ENCODE data around the gene XPO4.

The XPO4 gene

GRCh38 chr13:20728579-20729311 lies 173.8 kb downstream of the XPO4 start:
- TF ChIP-seq CTCF (IDR thresholded peaks at IDR 0.05): no peak
- Histone ChIP-seq H3K4me3 (ENCODE audit: low read depth in 1 of 2, low read length in 1 of 2) (no peak overlapping the region), H3K27me3 (no peaks in the 10 kb centered on the region), H3K4me1 (ENCODE audit: control insufficient read depth in 1 of 2, insufficient read depth in 1 of 2, low read depth in 1 of 2, low read length in 1 of 2) (no peaks in the 10 kb centered on the region), H3K9me3 (no peaks in the 10 kb centered on the region), H3K36me3 (no peaks in the 10 kb centered on the region), H3K27ac (no peak overlapping the region)

GRCh38 chr13:20727856-20728255 lies 174.7 kb downstream of the XPO4 start:
- H3K4me1 ChIP-seq (ENCODE audit: control insufficient read depth in 1 of 2, insufficient read depth in 1 of 2, low read depth in 1 of 2, low read length in 1 of 2): no peaks in the 10 kb centered on the region
- no peak for TF ChIP-seq CTCF (IDR thresholded peaks at IDR 0.05)
- peaks cover 6% of the 10 kb centered on the region for H3K27me3 ChIP-seq
- H3K9me3 ChIP-seq: no peaks in the 10 kb centered on the region
- no peak overlapping the region for H3K4me3 ChIP-seq (ENCODE audit: low read depth in 1 of 2, low read length in 1 of 2)
- H3K27ac ChIP-seq: no peak overlapping the region
- no peaks in the 10 kb centered on the region for H3K36me3 ChIP-seq

All from neutrophil (primary cell).